DND-41 (cell line): Measurements from ENCODE around the gene CERS6.

Source experiments
- ATAC-seq: fragments of 200-7000 bp; cut with Tn5 transposase; 3 replicates; pipeline ENCODE4 v1.9.1; 2021; ENCODE audit warnings: low read depth; ENCODE audit not compliant: insufficient read depth
- DNase-seq: peaks from one replicate; pipeline ENCODE4 v3.0.0-alpha.2; 2020
- H2AFZ ChIP-seq: 2 replicates; pipeline ENCODE4 v1.6.0; 2012; ENCODE audit warnings: low read depth, low read length
- H3K27ac ChIP-seq: 2 replicates; pipeline ENCODE4 v1.5.1; 2012; ENCODE audit warnings: low read length, inconsistent platforms
- H3K27me3 ChIP-seq: fragments of 200-600 bp; sonication (generic); 2 replicates; pipeline ENCODE4 v1.6.0; 2012; ENCODE audit warnings: low read length, mild to moderate bottlenecking, inconsistent platforms; ENCODE audit not compliant: insufficient read depth, poor library complexity
- H3K36me3 ChIP-seq: 2 replicates; pipeline ENCODE4 v1.5.1; 2012; ENCODE audit warnings: low read length, inconsistent platforms; ENCODE audit not compliant: insufficient read depth
- H3K4me1 ChIP-seq: 2 replicates; pipeline ENCODE4 v1.5.1; 2012; ENCODE audit warnings: mild to moderate bottlenecking, low read length; ENCODE audit not compliant: insufficient read depth
- H3K4me2 ChIP-seq: 2 replicates; pipeline ENCODE4 v1.6.0; 2012; ENCODE audit warnings: mild to moderate bottlenecking, moderate library complexity, low read length, inconsistent platforms; ENCODE audit not compliant: insufficient read depth
- H3K4me3 ChIP-seq, 2 experiments: fragments of 200-600 bp in 1 of 2; shearing (Covaris generic) in 1 of 2; 2 replicates each; pipeline ENCODE4 v1.5.1; 2012 to 2016; ENCODE audit warnings: inconsistent platforms in 2 of 2, low read length in 2 of 2, mild to moderate bottlenecking in 2 of 2, low read depth in 1 of 2, moderate library complexity in 1 of 2
- H3K79me2 ChIP-seq: 2 replicates; pipeline ENCODE4 v1.6.0; 2012; ENCODE audit warnings: low read length, inconsistent platforms; ENCODE audit not compliant: insufficient read depth
- H3K9ac ChIP-seq: 2 replicates; pipeline ENCODE4 v1.6.0; 2012; ENCODE audit warnings: low read depth, mild to moderate bottlenecking, inconsistent platforms, low read length, moderate library complexity
- H3K9me3 ChIP-seq: 2 replicates; pipeline ENCODE4 v1.5.1; 2012; ENCODE audit warnings: low read length, moderate library complexity, mild to moderate bottlenecking, inconsistent platforms; ENCODE audit not compliant: insufficient read depth, severe bottlenecking
- H4K20me1 ChIP-seq: 2 replicates; pipeline ENCODE4 v1.6.0; 2012; ENCODE audit warnings: low read length; ENCODE audit not compliant: insufficient read depth
- CTCF ChIP-seq: IDR thresholded peaks from 2 replicates; pipeline ENCODE4 v1.5.1; 2012; ENCODE audit warnings: borderline replicate concordance, low read length, moderate library complexity, mild to moderate bottlenecking; ENCODE audit not compliant: poor library complexity, severe bottlenecking; ENCODE audit errors: extremely low read depth
- EZH2 ChIP-seq: IDR thresholded peaks from 3 replicates; pipeline ENCODE4 v1.6.1; 2012; ENCODE audit warnings: borderline replicate concordance, low read depth, mild to moderate bottlenecking, moderate library complexity, low read length, inconsistent platforms; ENCODE audit not compliant: severe bottlenecking

Gene CERS6

GRCh38 chr2:168730344-168730743, 274.3 kb downstream of the CERS6 start:
- no peak overlapping the region for H3K9ac ChIP-seq
- H3K9me3 ChIP-seq = no peaks in the 10 kb centered on the region
- DNase-seq (no peak), ATAC-seq (no peak)
- no peaks in the 10 kb centered on the region for H4K20me1 ChIP-seq
- no peak overlapping the region for H2AFZ ChIP-seq
- no peaks in the 10 kb centered on the region for H3K79me2 ChIP-seq
- H3K27ac ChIP-seq = no peak overlapping the region
- H3K4me2 ChIP-seq = no peak overlapping the region
- no peaks in the 10 kb centered on the region for H3K27me3 ChIP-seq
- H3K4me1 ChIP-seq = no peaks in the 10 kb centered on the region
- no peak overlapping the region for H3K4me3 ChIP-seq
- no peaks in the 10 kb centered on the region for H3K36me3 ChIP-seq
- TF ChIP-seq CTCF (no peak), EZH2 (no peak)

DNA sequence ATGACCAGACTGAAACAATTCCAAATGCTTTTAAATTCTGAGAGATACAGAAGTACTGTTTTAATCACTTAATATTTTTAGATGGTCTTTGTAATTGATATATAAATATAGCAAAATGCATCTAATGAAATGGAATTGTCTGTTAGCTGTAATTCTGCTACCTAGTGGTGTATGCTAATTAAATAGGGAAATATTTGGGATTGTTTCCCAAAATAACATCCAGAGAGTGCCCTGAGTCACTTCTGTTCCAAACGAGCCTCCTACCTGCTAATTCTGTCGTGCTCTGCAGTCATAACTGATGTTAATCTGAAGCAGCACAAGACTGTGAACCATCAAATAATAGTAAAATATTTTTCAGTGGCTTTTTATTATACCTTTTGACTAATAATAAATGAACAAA, 274.9 kb downstream of the CERS6 start:
- ATAC-seq (no peak), DNase-seq (no peak)
- Histone ChIP-seq H3K4me2 (no peak overlapping the region), H4K20me1 (no peaks in the 10 kb centered on the region), H3K4me3 (no peak overlapping the region), H3K36me3 (no peaks in the 10 kb centered on the region), H2AFZ (no peak overlapping the region), H3K9ac (no peak overlapping the region), H3K9me3 (no peaks in the 10 kb centered on the region), H3K79me2 (no peaks in the 10 kb centered on the region), H3K27me3 (no peaks in the 10 kb centered on the region), H3K27ac (no peak overlapping the region), H3K4me1 (no peaks in the 10 kb centered on the region)
- no peak for TF ChIP-seq CTCF
- TF ChIP-seq EZH2 = no peak

- no peak for ATAC-seq
- no peaks in the 10 kb centered on the region for H3K4me1 ChIP-seq
These were observed 275.5 kb downstream of the CERS6 start for GRCh38 chr2:168731616-168732015.

More at GRCh38 chr2:168731616-168732015, 275.5 kb downstream of the CERS6 start:
- no peaks in the 10 kb centered on the region for H4K20me1 ChIP-seq
- H3K27me3 ChIP-seq = no peaks in the 10 kb centered on the region
- H3K9ac ChIP-seq = no peak overlapping the region
- TF ChIP-seq CTCF (no peak), EZH2 (no peak)
- no peak overlapping the region for H2AFZ ChIP-seq
- no peak overlapping the region for H3K27ac ChIP-seq
- H3K36me3 ChIP-seq = no peaks in the 10 kb centered on the region
- no peaks in the 10 kb centered on the region for H3K9me3 ChIP-seq
- H3K79me2 ChIP-seq = no peaks in the 10 kb centered on the region
- no peak for DNase-seq
- H3K4me3 ChIP-seq = no peak overlapping the region
- H3K4me2 ChIP-seq = no peak overlapping the region
